ENCODE data around the gene LYZL1.
"Not testable (repeated sequence)": the region's sequence is repeated elsewhere in the genome, so short reads cannot be mapped to it uniquely, and the experiment has no call there.

The LYZL1 gene

GRCh38 chr10:29292406-29292805 is 3.5 kb downstream of the LYZL1 start:
- H2BK12ac ChIP-seq (ENCODE audit: low read length); H3K4me3 ChIP-seq (ENCODE audit: low read length in 2 of 2); H2AFZ ChIP-seq (ENCODE audit: low read length); H3K9me3 ChIP-seq (replicated peaks in 1 of 2; ENCODE audit: control insufficient read depth in 2 of 2, insufficient read depth in 1 of 2, low read depth in 1 of 2, low read length in 2 of 2); H3K4ac ChIP-seq (ENCODE audit: low read length); H3K27me3 ChIP-seq (ENCODE audit: control insufficient read depth in 3 of 3, insufficient read depth in 3 of 3, low read depth in 1 of 3, low read length in 3 of 3); H4K91ac ChIP-seq (ENCODE audit: low read depth, low read length, poor library complexity); H3K36me3 ChIP-seq (replicated peaks in 1 of 2; ENCODE audit: control insufficient read depth in 2 of 2, insufficient read depth in 2 of 2, low read length in 2 of 2); H3K4me1 ChIP-seq (ENCODE audit: control insufficient read depth in 2 of 2, insufficient read depth in 1 of 2, low read depth in 1 of 2, low read length in 2 of 2); H3K4me2 ChIP-seq (ENCODE audit: insufficient read depth, low read length, poor library complexity, severe bottlenecking); H2BK15ac ChIP-seq (ENCODE audit: low read length); H3K79me1 ChIP-seq (ENCODE audit: low read depth, low read length); H2BK120ac ChIP-seq (ENCODE audit: low read depth, low read length); H3K27ac ChIP-seq (replicated peaks; ENCODE audit: low read length); H4K8ac ChIP-seq (ENCODE audit: low read depth, low read length); H3K23ac ChIP-seq (ENCODE audit: low read depth, low read length, poor library complexity); H3K9ac ChIP-seq (ENCODE audit: low read depth, low read length, poor library complexity); H3K14ac ChIP-seq (ENCODE audit: low read length); H2AK5ac ChIP-seq (ENCODE audit: low read depth, low read length); H3K18ac ChIP-seq (ENCODE audit: low read length); DNase-seq (ENCODE audit: low spot score); H2BK5ac ChIP-seq (ENCODE audit: low read length): not testable (repeated sequence)
- no CpG with 5 or more reads among the region's 13 CpGs for WGBS, 2 donors (ENCODE audit: extremely low coverage in 2 of 2, insufficient read length in 2 of 2, insufficient replicate concordance in 1 of 2)

DNA sequence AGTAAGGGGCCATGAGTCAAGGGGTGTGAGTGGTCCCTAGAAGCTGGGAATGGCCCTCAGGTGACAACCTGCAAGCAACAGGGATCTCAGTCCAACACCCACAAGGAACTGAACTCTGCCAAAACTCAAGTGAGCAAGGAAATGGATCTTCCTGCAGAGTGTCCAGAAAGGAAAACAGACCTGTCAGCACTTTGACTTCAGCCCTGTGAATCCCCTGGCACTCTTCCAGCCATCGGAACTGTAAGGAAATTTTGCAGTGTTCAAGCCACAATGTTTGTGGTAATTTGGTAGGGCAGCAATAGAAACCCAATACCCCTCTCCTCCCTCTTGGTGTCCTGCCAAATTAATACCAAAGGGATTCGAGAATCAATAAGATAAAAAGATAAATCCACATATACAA is 6.9 kb downstream of the LYZL1 start:
- Histone ChIP-seq H2BK120ac (ENCODE audit: low read depth, low read length) (no peak overlapping the region), H3K9me3 (replicated peaks in 1 of 2; ENCODE audit: control insufficient read depth in 2 of 2, insufficient read depth in 1 of 2, low read depth in 1 of 2, low read length in 2 of 2) (peaks cover 0 to 6% of the 10 kb centered on the region in 2 donors), H2AK5ac (ENCODE audit: low read depth, low read length) (no peak overlapping the region), H4K8ac (ENCODE audit: low read depth, low read length) (no peak overlapping the region), H3K14ac (ENCODE audit: low read length) (no peak overlapping the region), H4K91ac (ENCODE audit: low read depth, low read length, poor library complexity) (no peak overlapping the region), H3K23ac (ENCODE audit: low read depth, low read length, poor library complexity) (no peak overlapping the region), H3K36me3 (replicated peaks in 1 of 2; ENCODE audit: control insufficient read depth in 2 of 2, insufficient read depth in 2 of 2, low read length in 2 of 2) (no peaks in the 10 kb centered on the region), H2BK15ac (ENCODE audit: low read length) (no peak overlapping the region), H3K4me2 (ENCODE audit: insufficient read depth, low read length, poor library complexity, severe bottlenecking) (no peak overlapping the region), H3K18ac (ENCODE audit: low read length) (no peak overlapping the region), H3K27ac (replicated peaks; ENCODE audit: low read length) (no peak overlapping the region), H2AFZ (ENCODE audit: low read length) (no peak overlapping the region), H3K9ac (ENCODE audit: low read depth, low read length, poor library complexity) (no peak overlapping the region), H3K4me1 (ENCODE audit: control insufficient read depth in 2 of 2, insufficient read depth in 1 of 2, low read depth in 1 of 2, low read length in 2 of 2) (no peaks in the 10 kb centered on the region), H3K79me1 (ENCODE audit: low read depth, low read length) (no peaks in the 10 kb centered on the region), H3K4ac (ENCODE audit: low read length) (no peak overlapping the region), H2BK12ac (ENCODE audit: low read length) (no peak overlapping the region), H3K27me3 (ENCODE audit: control insufficient read depth in 3 of 3, insufficient read depth in 3 of 3, low read depth in 1 of 3, low read length in 3 of 3) (no peaks in the 10 kb centered on the region), H2BK5ac (ENCODE audit: low read length) (no peak overlapping the region), H3K4me3 (ENCODE audit: low read length in 2 of 2) (no peak overlapping the region)
- no CpG with 5 or more reads among the region's 2 CpGs for WGBS, 2 donors (ENCODE audit: extremely low coverage in 2 of 2, insufficient read length in 2 of 2, insufficient replicate concordance in 1 of 2)
- DNase-seq (ENCODE audit: low spot score), result no peak

- Histone ChIP-seq H3K23ac (ENCODE audit: low read depth, low read length, poor library complexity) (no peak overlapping the region), H3K4ac (ENCODE audit: low read length) (no peak overlapping the region), H3K18ac (ENCODE audit: low read length) (no peak overlapping the region), H3K36me3 (replicated peaks in 1 of 2; ENCODE audit: control insufficient read depth in 2 of 2, insufficient read depth in 2 of 2, low read length in 2 of 2) (no peaks in the 10 kb centered on the region), H2BK12ac (ENCODE audit: low read length) (no peak overlapping the region), H4K8ac (ENCODE audit: low read depth, low read length) (no peak overlapping the region), H2BK5ac (ENCODE audit: low read length) (no peak overlapping the region), H2BK15ac (ENCODE audit: low read length) (no peak overlapping the region), H3K14ac (ENCODE audit: low read length) (no peak overlapping the region), H3K9ac (ENCODE audit: low read depth, low read length, poor library complexity) (no peak overlapping the region), H3K27me3 (ENCODE audit: control insufficient read depth in 3 of 3, insufficient read depth in 3 of 3, low read depth in 1 of 3, low read length in 3 of 3) (no peaks in the 10 kb centered on the region), H3K4me1 (ENCODE audit: control insufficient read depth in 2 of 2, insufficient read depth in 1 of 2, low read depth in 1 of 2, low read length in 2 of 2) (no peaks in the 10 kb centered on the region), H3K4me2 (ENCODE audit: insufficient read depth, low read length, poor library complexity, severe bottlenecking) (no peak overlapping the region), H3K9me3 (replicated peaks in 1 of 2; ENCODE audit: control insufficient read depth in 2 of 2, insufficient read depth in 1 of 2, low read depth in 1 of 2, low read length in 2 of 2) (peaks cover 0 to 6% of the 10 kb centered on the region in 2 donors), H3K27ac (replicated peaks; ENCODE audit: low read length) (no peak overlapping the region), H2BK120ac (ENCODE audit: low read depth, low read length) (no peak overlapping the region), H4K91ac (ENCODE audit: low read depth, low read length, poor library complexity) (no peak overlapping the region), H2AFZ (ENCODE audit: low read length) (no peak overlapping the region), H2AK5ac (ENCODE audit: low read depth, low read length) (no peak overlapping the region), H3K79me1 (ENCODE audit: low read depth, low read length) (no peaks in the 10 kb centered on the region), H3K4me3 (ENCODE audit: low read length in 2 of 2) (no peak overlapping the region)
- no peak for DNase-seq (ENCODE audit: low spot score)
- no CpG with 5 or more reads among the region's 1 CpG for WGBS, 2 donors (ENCODE audit: extremely low coverage in 2 of 2, insufficient read length in 2 of 2, insufficient replicate concordance in 1 of 2)
These were observed 8.8 kb downstream of the LYZL1 start for GRCh38 chr10:29297678-29298077.

- no peak overlapping the region for H2BK5ac ChIP-seq (ENCODE audit: low read length)
- H3K79me1 ChIP-seq (ENCODE audit: low read depth, low read length), result no peaks in the 10 kb centered on the region
- H3K18ac ChIP-seq (ENCODE audit: low read length), result no peak overlapping the region
- no peak overlapping the region for H2AK5ac ChIP-seq (ENCODE audit: low read depth, low read length)
- H3K36me3 ChIP-seq (replicated peaks in 1 of 2; ENCODE audit: control insufficient read depth in 2 of 2, insufficient read depth in 2 of 2, low read length in 2 of 2), result no peaks in the 10 kb centered on the region
- H2BK12ac ChIP-seq (ENCODE audit: low read length), result no peak overlapping the region
- no peaks in the 10 kb centered on the region for H3K4me1 ChIP-seq (ENCODE audit: control insufficient read depth in 2 of 2, insufficient read depth in 1 of 2, low read depth in 1 of 2, low read length in 2 of 2)
- no peaks in the 10 kb centered on the region for H3K27me3 ChIP-seq (ENCODE audit: control insufficient read depth in 3 of 3, insufficient read depth in 3 of 3, low read depth in 1 of 3, low read length in 3 of 3)
- no peak overlapping the region for H4K8ac ChIP-seq (ENCODE audit: low read depth, low read length)
- no peak overlapping the region for H3K23ac ChIP-seq (ENCODE audit: low read depth, low read length, poor library complexity)
- H2BK120ac ChIP-seq (ENCODE audit: low read depth, low read length), result no peak overlapping the region
- no peak overlapping the region for H2BK15ac ChIP-seq (ENCODE audit: low read length)
- WGBS, 2 donors (ENCODE audit: extremely low coverage in 2 of 2, insufficient read length in 2 of 2, insufficient replicate concordance in 1 of 2), result no CpG with 5 or more reads among the region's 1 CpG
- DNase-seq (ENCODE audit: low spot score), result no peak
- no peak overlapping the region for H3K4me3 ChIP-seq (ENCODE audit: low read length in 2 of 2)
- peaks cover 0 to 6% of the 10 kb centered on the region in 2 donors for H3K9me3 ChIP-seq (replicated peaks in 1 of 2; ENCODE audit: control insufficient read depth in 2 of 2, insufficient read depth in 1 of 2, low read depth in 1 of 2, low read length in 2 of 2)
- H3K9ac ChIP-seq (ENCODE audit: low read depth, low read length, poor library complexity), result no peak overlapping the region
- no peak overlapping the region for H2AFZ ChIP-seq (ENCODE audit: low read length)
- no peak overlapping the region for H3K4me2 ChIP-seq (ENCODE audit: insufficient read depth, low read length, poor library complexity, severe bottlenecking)
- H3K4ac ChIP-seq (ENCODE audit: low read length), result no peak overlapping the region
- H3K14ac ChIP-seq (ENCODE audit: low read length), result no peak overlapping the region
- no peak overlapping the region for H3K27ac ChIP-seq (replicated peaks; ENCODE audit: low read length)
- no peak overlapping the region for H4K91ac ChIP-seq (ENCODE audit: low read depth, low read length, poor library complexity)
These were observed 12.6 kb downstream of the LYZL1 start for GRCh38 chr10:29301359-29301910.
